HUES64 (cell line): ENCODE data around the gene FH.

Experiments
- H3K27ac ChIP-seq: 2 replicates; pipeline ENCODE4 v1.7.0; 2013; ENCODE audit warnings: low read depth, low read length, inconsistent platforms
- H3K27me3 ChIP-seq: 2 replicates; pipeline ENCODE4 v1.6.1; 2013; ENCODE audit warnings: mild to moderate bottlenecking, low read length; ENCODE audit not compliant: insufficient read depth
- H3K36me3 ChIP-seq: 2 replicates; pipeline ENCODE4 v1.6.1; 2013; ENCODE audit warnings: mild to moderate bottlenecking, low read length; ENCODE audit not compliant: insufficient read depth
- H3K4me1 ChIP-seq: 2 replicates; pipeline ENCODE4 v1.6.1; 2013; ENCODE audit warnings: mild to moderate bottlenecking, low read length, moderate library complexity; ENCODE audit not compliant: insufficient read depth
- H3K4me3 ChIP-seq: 2 replicates; pipeline ENCODE4 v1.5.1; 2013; ENCODE audit warnings: mild to moderate bottlenecking, low read length, moderate library complexity
- H3K9ac ChIP-seq: 2 replicates; pipeline ENCODE4 v1.6.1; 2013; ENCODE audit warnings: mild to moderate bottlenecking, low read depth, low read length
- H3K9me3 ChIP-seq: 2 replicates; pipeline ENCODE4 v1.6.1; 2013; ENCODE audit warnings: low read depth, low read length; ENCODE audit not compliant: insufficient read depth
- WGBS: fragments of 150-250, 120-280 bp; methylation state at CpG from one replicate; pipeline ENCODE4 v1.1.7; 2013; ENCODE audit warnings: missing lambda C conversion rate; 5-methylcytosine and 5-hydroxymethylcytosine counted together

FH gene

DNA sequence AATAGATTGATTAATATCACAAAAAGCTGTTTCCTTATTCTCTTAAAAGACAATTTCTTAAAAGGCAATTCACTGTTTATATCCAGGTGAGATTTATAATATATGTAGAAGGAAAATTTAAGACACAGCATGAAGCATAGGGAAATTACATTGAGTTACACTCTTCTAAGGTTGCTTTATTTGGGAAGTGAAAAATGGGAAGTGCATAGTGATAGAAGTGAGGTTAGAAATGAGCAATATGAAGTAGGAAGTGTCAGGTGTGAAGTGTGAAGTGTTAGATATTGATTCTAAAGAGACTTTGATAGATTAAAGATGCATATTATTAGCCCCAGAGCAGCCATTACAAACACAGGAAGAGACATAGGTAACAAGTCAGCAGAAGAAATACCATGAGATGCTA is 40.3 kb downstream of the FH start:
- Histone ChIP-seq H3K36me3 (no peaks in the 10 kb centered on the region), H3K9ac (no peak overlapping the region), H3K9me3 (no peaks in the 10 kb centered on the region), H3K27ac (no peak overlapping the region), H3K27me3 (no peaks in the 10 kb centered on the region), H3K4me1 (no peaks in the 10 kb centered on the region), H3K4me3 (no peak overlapping the region)

DNA sequence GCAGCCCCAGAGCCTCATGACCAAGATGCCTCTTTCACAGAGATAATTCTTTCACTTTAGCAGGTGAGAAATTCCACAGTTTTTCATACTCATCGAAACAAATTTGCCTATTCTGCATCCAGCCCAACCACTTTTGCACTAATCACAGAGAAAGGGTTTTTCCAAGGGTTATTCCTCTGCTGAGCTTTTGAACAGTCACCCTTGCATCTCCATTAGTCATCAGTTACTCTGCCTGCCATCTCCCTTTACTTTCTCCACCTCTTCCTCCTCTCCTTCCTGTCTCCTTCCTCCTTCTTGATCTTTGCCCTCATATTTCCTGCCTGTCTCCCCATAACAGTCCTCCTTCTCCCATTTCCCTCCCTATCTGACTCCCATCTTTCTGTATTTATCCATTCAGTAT is 43.9 kb downstream of the FH start:
- no peak overlapping the region for H3K4me3 ChIP-seq
- H3K27me3 ChIP-seq, result no peaks in the 10 kb centered on the region
- H3K9ac ChIP-seq, result no peak overlapping the region
- no peak overlapping the region for H3K27ac ChIP-seq
- H3K9me3 ChIP-seq, result no peaks in the 10 kb centered on the region
- no peaks in the 10 kb centered on the region for H3K36me3 ChIP-seq
- H3K4me1 ChIP-seq, result no peaks in the 10 kb centered on the region
- 92% methylated on average over 1 of the region's 1 CpG for WGBS

DNA sequence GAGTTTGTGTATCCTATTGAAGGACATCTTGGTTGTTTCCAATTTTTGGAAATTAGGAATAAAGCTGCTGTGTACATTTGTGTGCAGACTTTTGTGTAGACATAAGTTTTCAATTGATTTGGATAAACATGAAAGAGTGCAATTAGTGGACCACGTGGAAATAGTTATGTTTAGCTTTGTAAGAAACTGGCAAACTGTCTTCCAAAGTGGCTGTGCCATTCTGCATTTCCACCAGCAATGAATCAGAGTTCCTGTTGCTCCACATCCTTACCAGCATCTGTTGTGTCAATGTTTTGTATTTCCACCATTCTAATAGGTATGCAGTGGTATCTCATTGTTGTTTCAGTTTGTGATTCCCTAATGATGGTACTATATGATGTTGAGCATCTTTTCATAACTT is 46.5 kb downstream of the FH start:
- Histone ChIP-seq H3K9ac (no peak overlapping the region), H3K27ac (no peak overlapping the region), H3K36me3 (no peaks in the 10 kb centered on the region), H3K4me3 (no peak overlapping the region), H3K4me1 (no peaks in the 10 kb centered on the region), H3K9me3 (no peaks in the 10 kb centered on the region), H3K27me3 (no peaks in the 10 kb centered on the region)
- 96% methylated on average over 1 of the region's 1 CpG for WGBS

DNA sequence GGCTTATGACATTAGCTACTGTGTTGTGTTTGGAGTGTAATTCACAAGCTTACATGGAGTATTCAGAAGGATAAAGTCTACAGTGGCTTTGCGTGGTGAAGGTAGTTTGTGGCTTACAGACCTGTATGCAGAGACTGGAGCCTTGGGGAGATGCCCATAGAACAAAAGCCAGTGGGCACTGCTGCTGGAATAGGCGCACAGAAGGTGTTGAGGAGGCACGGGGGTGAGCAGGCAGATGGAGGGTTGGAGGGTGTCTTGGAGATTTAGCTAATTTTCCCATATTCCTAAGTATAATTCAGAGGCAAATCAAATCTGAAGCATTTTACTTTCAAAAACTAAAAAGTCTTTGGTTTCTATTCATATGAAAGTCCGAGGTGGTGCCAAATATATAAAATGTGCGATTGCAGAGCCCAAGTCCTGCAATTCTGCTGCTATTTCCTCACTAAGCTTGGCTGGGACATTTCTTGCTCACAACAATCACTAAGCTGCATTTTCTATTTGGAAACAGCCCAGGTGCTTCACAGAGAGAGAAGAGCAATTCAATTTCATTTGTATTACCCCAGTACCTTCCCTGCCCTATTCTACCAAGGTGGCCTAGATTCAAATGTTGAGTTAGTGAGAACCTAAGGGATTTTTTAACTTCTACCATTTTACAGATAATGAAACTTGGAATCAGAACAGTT is 48.5 kb downstream of the FH start:
- no peaks in the 10 kb centered on the region for H3K4me1 ChIP-seq
- no peak overlapping the region for H3K4me3 ChIP-seq
- H3K9me3 ChIP-seq, result no peaks in the 10 kb centered on the region
- WGBS, result 92% methylated on average over 5 of the region's 5 CpGs
- no peak overlapping the region for H3K9ac ChIP-seq
- H3K27me3 ChIP-seq, result no peaks in the 10 kb centered on the region
- no peak overlapping the region for H3K27ac ChIP-seq
- no peaks in the 10 kb centered on the region for H3K36me3 ChIP-seq

DNA sequence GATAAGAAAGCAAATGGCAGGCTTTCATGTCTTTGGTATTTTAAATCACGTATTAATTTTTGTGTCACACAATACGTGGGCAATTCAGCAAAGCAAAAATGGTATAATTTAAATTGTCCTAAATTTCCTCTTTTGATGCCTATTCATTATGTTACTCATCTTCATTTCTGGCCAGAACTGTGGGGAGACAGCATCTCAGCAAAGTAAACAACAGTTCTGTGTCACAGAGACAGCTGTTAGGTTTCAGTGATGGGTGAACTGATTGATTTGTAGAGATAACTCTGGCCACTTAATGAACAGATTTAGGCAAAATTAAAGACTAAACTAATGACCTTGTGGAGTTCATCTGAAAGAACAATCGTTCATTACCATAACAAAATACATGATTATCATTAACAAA is 49.2 kb downstream of the FH start:
- WGBS, result 98% methylated on average over 3 of the region's 3 CpGs
- Histone ChIP-seq H3K4me3 (no peak overlapping the region), H3K36me3 (no peaks in the 10 kb centered on the region), H3K27me3 (no peaks in the 10 kb centered on the region), H3K4me1 (no peaks in the 10 kb centered on the region), H3K9me3 (no peaks in the 10 kb centered on the region), H3K27ac (no peak overlapping the region), H3K9ac (no peak overlapping the region)

DNA sequence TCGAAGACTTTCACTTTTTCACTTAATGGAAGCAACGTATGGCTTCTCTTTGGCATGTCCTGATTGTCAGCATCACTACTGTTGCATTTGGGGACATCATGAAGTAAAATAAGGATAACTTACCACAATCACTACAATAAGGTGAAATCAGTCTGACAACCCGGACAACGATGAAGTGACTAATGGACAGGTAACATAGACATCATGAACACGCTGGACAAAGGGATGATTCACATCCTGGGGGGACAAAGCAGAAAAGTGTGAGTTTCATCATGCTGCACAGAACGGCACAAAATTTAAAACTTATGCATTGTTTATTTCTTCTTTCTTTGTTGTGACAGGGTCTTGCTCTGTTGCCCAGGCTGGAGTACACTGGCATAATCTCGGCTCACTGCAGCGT is 53.9 kb downstream of the FH start:
- WGBS, result 95% methylated on average over 8 of the region's 8 CpGs

DNA sequence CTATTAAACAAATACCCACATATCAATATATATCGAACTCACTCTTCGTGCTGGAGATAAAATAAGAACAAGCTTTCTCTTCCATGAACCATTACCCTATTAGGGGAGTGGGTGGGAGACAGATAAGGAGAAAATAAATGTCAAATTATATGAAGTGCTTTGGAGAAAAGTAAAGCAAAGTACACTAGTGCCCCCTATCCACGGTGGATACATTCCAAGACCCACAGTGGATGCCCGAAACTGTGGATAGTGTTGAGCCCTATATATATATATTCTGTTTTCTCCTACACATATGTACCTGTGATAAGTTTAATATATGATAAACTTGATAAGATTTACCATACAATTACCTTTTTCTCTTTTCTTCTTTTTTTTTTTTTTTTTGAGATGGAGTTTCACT is 54.6 kb downstream of the FH start:
- Histone ChIP-seq H3K27me3 (peaks cover 8% of the 10 kb centered on the region; the same call in 1 of the 2 replicates), H3K36me3 (no peaks in the 10 kb centered on the region), H3K4me3 (no peak overlapping the region), H3K4me1 (no peaks in the 10 kb centered on the region), H3K9ac (no peak overlapping the region), H3K9me3 (no peaks in the 10 kb centered on the region), H3K27ac (no peak overlapping the region)
- no CpG with 5 or more reads among the region's 4 CpGs for WGBS

More for the DNA sequence above, 53.9 kb downstream of the FH start:
- Histone ChIP-seq H3K9ac (no peak overlapping the region), H3K36me3 (no peaks in the 10 kb centered on the region), H3K27ac (no peak overlapping the region), H3K4me3 (no peak overlapping the region), H3K9me3 (no peaks in the 10 kb centered on the region), H3K27me3 (0 out of 2 replicates have a peak, but pooled peaks cover 2% of the 10 kb centered on the region), H3K4me1 (no peaks in the 10 kb centered on the region)

DNA sequence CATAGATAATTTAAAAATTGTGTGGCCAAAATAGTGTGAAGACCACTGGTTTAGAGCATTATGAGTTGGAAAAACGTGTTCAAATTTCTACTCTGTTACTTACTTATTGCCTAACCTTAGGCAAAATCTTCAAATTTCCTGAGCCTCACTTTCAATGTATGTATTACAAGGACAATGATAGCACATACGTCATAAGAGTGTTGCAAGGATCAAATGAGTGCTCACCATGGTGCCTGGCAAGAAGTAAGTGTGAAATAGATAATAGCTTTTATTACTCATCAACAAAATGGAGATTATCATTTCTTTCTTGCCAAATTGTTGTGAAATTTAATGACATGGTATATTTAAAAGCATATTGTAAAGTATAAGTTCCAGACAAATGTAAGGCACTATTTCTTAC is 57.2 kb downstream of the FH start:
- WGBS, result 100% methylated on average over 2 of the region's 2 CpGs

DNA sequence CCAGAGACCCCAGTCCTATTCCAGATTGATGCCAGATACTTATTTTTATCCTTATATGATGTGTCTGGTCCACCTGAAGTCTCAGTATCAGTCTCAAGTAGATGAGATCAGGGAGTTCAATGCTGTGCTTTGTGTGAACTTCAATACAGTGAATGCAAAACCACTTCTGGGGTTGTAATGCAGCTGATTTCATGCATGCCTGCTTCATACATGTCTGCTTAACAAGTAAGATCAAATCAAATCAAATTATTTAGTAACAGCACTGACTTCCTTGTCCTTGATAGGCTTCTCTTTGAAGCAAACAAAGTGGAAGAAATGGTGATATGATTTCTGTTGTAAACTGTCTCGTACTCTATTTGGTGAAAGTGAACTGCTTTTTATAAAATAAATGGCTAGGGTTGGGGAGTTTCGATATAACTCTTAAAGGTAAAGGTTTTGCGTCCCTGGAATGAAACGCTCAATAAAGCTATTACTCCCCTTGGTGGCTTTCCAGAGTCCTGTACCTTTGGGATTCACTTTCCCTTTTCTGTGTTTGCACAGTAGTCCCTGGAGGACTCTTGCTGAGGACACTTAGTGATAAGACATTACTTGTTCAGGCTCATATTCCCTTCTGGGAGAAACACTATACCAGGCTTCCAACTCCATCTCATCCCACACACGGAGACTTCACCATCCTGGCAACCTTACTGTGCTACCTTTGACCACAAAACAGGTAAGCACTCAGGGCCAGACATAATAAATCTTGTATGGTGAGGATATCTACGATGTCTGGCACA is 59.3 kb downstream of the FH start:
- Histone ChIP-seq H3K9ac (no peak overlapping the region), H3K27me3 (peaks cover 53% of the 10 kb centered on the region), H3K4me1 (peaks cover 4% of the 10 kb centered on the region; the same call in 1 of the 2 replicates), H3K27ac (no peak overlapping the region), H3K9me3 (no peaks in the 10 kb centered on the region), H3K4me3 (no peak overlapping the region), H3K36me3 (no peaks in the 10 kb centered on the region)
- WGBS, result 89% methylated on average over 6 of the region's 6 CpGs

More for the DNA sequence above, 57.2 kb downstream of the FH start:
- no peaks in the 10 kb centered on the region for H3K36me3 ChIP-seq
- no peaks in the 10 kb centered on the region for H3K9me3 ChIP-seq
- peaks cover 4% of the 10 kb centered on the region; the same call in 1 of the 2 replicates for H3K4me1 ChIP-seq
- no peak overlapping the region for H3K9ac ChIP-seq
- H3K27me3 ChIP-seq, result peaks cover 33% of the 10 kb centered on the region
- H3K27ac ChIP-seq, result no peak overlapping the region
- no peak overlapping the region for H3K4me3 ChIP-seq

DNA sequence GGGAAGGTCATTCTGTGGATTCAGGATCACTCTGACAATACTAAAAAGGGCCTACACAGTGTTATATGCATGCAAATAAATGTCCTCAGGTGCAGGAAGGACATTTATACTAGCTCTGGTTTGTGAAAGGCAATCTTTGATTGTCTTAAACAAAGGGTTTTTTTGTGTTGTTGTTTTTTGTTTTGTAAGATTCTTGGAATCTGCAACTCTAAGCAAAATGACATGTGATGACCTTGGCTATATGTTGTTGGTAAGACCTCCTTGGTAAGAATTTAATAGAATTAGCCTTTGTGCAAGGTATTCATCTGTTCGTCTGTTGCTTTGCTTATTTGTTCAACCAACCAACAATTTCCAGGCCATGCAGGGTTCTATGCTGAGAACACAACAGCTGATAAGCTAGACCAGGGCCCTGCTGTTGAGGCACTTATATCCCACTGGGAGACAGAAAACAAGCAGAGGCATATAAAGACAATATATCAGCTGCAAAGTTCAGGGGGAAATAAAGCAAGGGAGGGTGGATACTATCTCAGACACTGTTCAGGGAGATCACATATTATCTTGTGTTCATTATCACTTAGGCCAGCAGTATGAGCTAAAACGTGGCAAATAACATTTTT is 60.3 kb downstream of the FH start:
- Histone ChIP-seq H3K9ac (no peak overlapping the region), H3K27me3 (peaks cover 55% of the 10 kb centered on the region), H3K27ac (no peak overlapping the region), H3K9me3 (no peaks in the 10 kb centered on the region), H3K4me3 (no peak overlapping the region), H3K36me3 (no peaks in the 10 kb centered on the region), H3K4me1 (peaks cover 4% of the 10 kb centered on the region; the same call in 1 of the 2 replicates)
- 80% methylated on average over 2 of the region's 2 CpGs for WGBS

DNA sequence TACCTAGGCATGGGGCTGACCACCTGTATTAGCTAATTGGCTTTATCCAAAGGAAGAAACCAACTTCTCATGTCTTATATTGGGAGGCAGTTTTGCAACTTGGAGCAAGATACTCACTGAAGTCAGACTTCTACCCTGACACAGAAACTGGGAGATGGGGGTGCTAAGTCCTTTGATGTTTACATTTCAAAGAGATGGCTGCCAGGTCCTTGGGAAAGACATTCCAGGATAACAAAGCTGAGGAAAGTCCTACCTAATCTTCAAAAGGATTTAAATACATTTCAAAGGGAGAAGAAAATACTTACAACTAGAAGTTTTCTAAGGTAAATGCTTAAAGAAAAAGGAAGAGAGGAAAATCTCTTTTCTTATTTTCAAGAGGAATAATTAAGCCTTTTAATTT is 62.1 kb downstream of the FH start:
- peaks cover 4% of the 10 kb centered on the region; the same call in 1 of the 2 replicates for H3K4me1 ChIP-seq
- H3K27me3 ChIP-seq, result peaks cover 55% of the 10 kb centered on the region
- H3K9ac ChIP-seq, result no peak overlapping the region
- H3K27ac ChIP-seq, result no peak overlapping the region
- H3K36me3 ChIP-seq, result no peaks in the 10 kb centered on the region
- H3K4me3 ChIP-seq, result no peak overlapping the region
- H3K9me3 ChIP-seq, result no peaks in the 10 kb centered on the region
